ACHN (cell line): ENCODE data around the gene ATG7.
"Not testable (repeated sequence)": the region's sequence is repeated elsewhere in the genome, so short reads cannot be mapped to it uniquely, and the experiment has no call there.

Experiments
- DNase-seq: peaks from one replicate; pipeline ENCODE4 v3.0.0-alpha.2; 2015
- in situ Hi-C: cut with HindIII; loops from 2 replicates; pipeline ENCODE4 v1.10.0; 2017; ENCODE audit warnings: low sequenced_read_pairs, low pct_ligation_motif_present, low pct_unique_long_range_greater_than_20kb

Gene ATG7

DNA sequence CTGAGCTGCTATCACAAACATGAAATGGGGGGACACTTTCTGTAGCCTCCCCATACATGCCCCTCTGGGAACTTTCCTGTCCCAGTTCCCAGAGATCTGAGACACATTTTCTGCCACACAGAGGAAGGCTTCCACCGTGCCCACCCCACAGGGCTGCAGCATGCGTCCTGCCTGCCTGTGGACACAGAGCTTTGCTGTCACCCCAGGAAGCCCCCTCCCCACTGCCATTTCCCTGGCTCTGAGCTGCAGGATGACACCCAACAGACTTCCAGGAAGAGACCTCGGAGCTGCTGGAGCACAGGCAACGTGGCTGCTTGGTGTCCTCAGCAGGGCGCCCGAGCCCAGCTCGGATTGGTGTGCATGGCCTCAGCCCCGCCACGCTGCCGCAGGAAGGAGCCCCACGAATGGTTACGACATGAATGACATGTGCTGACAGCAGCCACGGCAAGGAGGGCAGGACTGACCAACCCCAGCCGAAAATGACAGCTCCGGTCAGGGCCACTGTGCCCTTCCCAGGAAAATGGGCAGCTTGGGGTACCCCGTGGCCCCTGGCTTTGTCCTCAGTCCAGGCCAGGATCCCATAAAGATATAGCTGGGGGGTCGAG, 290.2 kb downstream of the ATG7 start:
- no peak for DNase-seq
- in situ Hi-C loops: no loop called here

DNA sequence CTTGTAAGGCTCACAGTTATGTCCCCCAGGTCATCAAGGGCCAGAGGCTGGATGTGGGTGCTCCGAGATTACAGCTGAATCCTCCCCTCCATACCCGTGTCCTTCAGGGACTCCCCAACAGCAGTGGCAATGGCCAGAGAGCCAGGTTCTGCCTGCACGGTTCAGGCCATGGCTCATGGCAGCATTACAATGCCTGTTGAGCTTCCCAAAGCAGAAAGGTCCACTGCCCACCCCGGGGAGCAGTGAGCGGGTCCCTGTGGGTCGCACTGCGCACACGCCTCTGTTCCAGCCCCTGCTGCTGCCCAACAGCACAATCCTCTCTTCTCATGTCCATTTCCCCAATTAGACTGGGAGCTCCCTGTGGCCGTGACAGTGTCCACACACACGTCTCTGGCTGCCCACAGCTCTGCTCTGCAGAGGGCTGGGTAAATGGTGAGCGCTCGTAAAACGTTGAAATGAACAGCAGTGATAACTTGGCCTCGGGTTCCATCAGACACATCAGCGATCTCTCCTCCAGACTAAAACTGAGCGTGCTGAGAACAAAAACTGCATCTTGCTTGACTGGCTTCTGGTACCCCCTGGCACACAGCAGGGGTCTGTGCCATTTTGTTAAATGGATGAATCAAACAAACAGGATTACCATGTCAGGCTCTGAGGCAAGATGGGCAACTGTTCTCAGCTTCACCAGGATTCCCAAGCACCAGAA, 291.1 kb downstream of the ATG7 start:
- in situ Hi-C loops: no loop called here
- DNase-seq: no peak

DNA sequence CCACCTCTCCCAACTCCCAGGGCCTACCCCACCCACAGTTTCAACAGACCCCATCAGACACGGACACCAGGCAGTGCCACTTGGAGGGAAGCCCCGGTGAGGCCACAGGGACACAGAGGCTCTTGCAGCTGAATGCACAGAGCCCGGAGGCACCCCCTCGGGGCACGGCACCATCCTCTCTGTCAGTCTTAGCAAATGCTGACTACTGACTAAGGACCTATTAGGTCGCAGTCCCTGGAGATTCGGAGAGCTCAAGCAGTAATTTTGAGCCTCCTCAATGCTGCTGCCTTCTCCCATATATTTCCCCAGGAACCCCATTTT, 291.6 kb downstream of the ATG7 start:
- no peak for DNase-seq
- in situ Hi-C loops: no loop called here

DNA sequence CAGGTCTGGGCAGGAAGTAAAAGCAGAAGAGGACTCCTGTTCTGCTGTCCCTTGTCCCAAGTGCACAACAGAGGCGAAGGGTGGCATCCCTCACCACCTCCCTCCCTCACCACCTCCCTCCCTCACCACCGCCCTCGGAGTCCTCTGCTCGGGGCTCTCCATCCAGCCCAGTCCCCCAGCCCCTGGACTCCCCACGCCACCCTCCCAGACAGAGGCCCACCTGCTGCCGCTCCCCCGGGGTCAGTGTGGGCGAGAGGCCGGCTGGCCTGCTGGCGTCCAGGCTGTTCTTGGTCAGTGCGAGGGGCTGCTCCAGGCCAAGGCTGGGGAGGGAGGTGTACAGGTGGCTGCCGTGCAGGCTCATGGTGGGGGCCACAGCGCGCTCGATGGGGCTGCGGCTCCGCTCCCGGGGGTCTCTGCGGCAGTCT, 292.4 kb downstream of the ATG7 start:
- in situ Hi-C loops: no loop called here
- no peak for DNase-seq

DNA sequence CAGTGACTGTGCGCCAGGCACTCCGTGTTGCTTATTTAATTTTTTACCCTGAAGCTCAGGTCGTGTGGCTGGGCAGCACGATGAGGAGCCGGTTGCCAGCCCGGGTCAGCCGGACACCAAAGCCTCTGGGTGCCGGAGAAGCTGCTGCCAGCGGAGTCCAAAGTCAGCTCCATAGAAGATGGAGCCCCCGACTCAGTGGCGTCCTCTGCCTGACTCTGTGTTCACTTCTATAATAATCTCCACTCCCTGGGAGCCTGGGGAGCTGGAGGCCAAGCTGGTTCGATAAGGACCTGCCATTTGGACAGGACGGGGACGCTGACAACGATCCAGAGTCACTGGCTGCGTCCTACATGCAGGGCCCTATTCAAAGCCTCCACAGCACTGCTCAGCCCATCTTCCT, 292.9 kb downstream of the ATG7 start:
- no peak for DNase-seq
- in situ Hi-C loops: no loop called here

DNA sequence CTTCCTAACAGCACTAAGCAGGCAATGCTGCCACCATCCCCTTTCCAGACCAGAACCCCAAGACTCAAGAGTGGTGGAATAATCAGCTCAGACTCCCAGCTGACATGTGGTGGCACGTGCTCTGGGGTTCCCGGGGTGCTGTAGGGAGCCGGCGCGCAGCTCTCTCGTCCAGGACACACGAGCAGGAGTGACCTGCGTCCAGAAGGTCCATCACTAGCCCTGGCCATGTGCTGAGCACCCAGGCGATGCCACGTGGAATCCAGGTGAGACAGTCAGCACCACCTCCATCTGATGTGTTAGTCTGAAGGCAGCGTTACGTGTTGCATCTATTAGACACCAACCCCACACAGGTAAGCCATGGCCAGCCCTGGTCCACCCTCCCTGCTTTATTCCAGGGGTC, 293.3 kb downstream of the ATG7 start:
- in situ Hi-C loops: no loop called here
- no peak for DNase-seq

DNA sequence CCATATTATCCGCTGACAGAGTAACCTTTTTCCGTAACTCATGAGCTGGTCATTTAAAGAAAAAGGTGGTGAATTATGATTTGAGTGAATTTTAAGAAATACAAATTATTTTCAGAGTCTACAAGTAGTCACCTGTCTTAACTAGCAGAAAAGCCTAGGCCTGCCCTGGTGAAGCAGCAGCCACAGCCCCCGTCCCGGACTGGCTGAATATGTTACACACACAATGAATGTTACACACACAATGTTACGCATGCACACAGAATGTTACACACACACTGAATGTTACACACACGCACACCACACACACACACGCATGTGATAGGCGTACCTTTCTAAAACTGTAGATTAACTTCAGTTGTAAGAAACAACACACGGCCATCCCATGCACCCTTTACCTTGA, 293.7 kb downstream of the ATG7 start:
- DNase-seq: no peak
- in situ Hi-C loops: no loop called here

DNA sequence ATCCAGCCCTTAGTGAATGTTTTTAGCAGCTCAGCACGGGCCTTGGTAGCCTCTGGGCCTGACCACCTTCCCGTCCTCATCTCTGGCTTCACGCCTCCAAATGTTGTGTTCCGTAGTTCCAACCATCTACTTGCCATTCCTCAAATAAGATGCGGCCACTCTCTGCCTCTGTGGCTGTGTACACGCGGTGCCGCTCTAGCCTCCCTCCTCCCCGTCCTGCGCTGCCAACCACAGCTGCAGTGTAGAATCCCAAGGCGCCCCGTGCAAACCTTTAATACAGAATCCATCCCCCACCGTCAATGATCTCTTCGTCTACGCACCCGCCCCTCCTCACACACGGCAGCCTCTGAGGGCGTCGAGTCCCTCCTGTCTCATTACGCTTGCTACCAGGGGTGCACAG, 294.3 kb downstream of the ATG7 start:
- in situ Hi-C loops: no loop called here
- no peak for DNase-seq

DNA sequence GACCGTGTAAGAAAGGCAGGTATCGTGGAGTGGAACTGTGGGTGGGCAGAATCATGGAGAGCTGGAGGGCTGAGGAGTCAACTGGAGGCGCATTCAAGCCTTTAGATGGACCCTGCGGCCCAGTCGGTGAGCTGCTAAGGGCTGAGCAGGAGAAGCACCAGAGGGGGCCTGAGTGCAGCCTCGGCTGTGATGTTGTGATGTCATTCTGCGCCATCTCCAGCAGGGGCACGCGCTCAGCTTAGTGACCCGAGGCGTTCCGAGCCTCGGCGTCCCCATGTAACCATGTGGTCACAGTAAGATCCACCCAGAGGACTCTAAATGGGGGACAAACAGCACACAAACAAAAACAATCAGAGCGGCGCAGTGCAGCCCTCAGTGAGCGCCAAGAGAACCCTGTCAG, 294.7 kb downstream of the ATG7 start:
- no peak for DNase-seq
- in situ Hi-C loops: no loop called here

DNA sequence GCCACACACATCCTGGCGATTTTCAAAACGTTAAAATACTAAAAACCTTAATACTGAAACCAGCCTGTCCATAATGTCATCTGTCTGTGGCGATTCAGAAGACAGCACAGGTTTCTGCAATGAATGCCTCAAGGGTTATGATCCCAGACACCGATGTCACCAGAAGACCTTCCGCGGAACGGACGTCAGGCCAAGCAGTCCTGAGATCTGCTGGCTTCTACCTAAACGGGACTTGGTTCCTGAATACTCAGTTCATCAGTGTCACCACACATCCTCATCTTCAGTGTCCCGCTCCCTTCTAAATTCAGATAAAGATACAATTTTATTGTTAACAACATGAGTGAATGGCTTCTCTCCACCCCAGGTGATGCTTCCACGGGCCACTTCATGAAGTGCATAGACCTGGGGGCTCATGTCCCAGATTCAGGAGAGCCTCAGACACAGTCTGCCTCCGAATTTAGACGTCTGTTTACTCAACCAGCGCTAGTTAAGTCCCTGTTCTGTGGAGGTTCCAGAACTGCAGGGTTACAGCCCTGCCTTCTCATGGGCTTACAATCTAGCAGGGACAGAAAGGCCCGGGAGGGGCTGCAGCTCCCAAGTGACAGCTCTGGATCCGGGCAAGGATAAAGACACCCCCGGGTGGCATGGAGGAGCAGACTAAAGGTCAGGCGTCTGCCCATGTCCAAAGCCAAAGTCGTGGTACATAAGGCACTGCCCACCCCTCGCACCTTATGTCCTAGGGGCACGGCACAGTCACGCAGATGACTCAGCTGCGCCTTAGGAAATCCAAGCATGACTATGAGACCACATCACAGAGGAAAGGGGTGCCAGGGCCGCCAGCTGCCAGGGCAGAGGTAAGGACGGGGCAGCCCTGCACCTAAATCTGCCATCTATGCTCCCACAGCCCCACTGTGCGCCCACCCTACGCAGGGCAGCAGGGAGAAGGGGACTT, 295.6 kb downstream of the ATG7 start:
- peak; percentile 81 for DNase-seq
- in situ Hi-C loops: no loop called here

DNA sequence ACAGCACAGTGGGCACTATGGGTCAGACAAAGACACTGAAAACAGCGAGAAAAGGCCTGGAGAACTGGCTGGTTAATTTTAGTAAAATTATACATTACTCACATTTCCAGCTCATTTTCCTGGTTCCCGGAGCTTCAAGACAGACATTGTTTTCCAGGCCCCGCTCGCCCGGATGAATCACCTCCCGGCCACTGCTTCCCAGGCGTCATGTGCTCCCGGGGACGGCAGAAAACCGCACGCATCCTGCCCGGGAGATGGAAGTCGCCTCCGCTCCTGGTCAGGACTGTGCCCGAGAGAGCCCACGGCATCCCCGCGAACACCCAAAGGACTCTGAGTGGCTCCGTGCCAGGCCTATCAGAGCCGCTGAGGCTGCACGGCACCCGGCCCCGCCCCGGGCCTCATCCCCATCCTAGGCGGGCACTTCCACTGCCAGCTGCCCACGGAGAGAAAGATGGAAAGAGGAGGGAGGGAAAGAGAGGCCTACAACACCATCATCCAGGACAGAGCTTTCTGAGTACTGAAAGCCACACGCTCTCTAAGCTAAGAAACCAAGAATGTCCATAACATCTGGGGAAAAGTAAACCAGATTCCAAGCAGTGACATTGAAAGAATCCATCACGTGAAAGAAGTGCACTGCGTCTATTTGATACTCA, 296.4 kb downstream of the ATG7 start:
- in situ Hi-C loops: no loop called here
- peak; percentile 83 for DNase-seq

DNA sequence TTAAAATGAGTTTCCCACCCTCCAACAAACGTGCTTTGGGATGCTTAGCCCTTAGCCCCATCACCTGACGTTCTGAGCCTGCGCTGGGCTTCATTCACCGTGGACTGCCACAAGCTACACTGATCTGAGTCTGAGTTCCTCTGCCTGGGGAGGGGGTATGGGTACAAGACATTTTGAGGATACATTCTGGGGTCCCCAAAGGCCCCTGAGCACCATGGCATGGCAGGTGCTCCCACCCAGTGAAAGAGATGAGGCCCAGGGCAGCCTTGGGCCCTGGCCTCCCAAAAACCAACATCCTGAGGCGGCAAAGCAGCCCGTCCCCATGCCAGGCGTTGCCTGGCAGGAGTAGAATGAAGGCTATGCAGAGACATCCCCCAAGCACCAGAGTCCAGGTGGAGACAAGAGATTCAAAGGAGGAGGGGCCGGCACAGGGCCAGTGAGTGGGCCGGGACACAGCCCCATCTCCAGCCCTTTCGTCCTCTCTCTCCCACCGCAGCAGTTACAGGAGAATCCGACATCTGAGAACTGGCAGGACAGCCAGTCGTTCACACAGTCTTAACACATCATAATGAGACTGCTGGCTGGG, 297.1 kb downstream of the ATG7 start:
- in situ Hi-C loops: no loop called here
- DNase-seq: no peak

DNA sequence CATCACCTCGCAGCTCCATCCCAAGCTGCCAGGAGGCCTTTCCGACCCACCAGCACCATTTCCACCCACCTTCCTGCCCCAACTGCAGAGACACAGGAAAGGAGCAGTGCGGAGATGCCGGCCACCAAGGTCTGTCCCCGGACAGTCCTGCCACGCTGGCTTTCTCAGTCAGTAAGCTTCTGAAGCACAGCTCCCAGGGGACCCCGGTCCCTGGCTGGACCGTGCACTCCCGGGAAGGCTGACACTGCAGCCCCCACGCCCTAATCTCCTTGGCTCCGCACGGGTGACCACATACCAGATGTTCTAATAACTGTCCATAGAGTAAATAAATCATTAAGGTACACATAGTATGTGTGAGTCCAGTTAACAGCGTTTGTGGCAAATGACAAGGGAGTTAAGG, 298.1 kb downstream of the ATG7 start:
- in situ Hi-C loops: no loop called here
- no peak for DNase-seq

DNA sequence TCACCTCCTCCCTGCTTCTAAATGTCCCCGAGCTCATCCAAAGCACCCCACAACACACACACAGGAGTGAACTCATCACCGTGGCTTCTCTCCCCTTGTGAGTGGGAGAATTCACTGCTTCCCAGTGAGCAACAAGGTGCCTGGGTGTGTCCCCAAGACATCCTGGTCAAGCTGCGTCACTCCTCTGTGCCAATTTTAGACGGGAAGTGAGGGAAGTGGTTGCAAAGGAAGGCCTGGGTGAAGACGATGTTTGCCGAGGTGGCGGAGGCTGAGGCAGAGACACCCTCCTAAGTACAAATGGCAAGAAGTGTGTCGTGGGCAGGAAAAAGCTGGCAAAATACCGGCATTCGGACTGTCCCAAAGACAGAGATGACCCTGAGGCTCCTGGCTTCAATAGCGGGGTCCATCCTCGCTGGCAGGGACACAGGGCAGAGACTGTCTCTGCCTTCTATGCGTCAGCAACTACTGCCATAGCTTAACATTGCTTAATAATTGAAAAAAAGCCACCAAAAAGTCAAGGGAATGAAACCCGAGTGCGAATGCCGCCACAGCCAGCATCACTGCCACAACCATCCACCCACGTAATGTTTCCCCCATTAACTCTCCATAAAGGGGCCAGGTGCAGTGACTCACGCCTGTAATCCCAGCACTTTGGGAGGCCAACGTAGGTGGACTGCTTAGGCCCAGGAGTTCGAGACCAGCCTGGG, 298.7 kb downstream of the ATG7 start:
- no peak for DNase-seq
- in situ Hi-C loops: no loop called here

DNA sequence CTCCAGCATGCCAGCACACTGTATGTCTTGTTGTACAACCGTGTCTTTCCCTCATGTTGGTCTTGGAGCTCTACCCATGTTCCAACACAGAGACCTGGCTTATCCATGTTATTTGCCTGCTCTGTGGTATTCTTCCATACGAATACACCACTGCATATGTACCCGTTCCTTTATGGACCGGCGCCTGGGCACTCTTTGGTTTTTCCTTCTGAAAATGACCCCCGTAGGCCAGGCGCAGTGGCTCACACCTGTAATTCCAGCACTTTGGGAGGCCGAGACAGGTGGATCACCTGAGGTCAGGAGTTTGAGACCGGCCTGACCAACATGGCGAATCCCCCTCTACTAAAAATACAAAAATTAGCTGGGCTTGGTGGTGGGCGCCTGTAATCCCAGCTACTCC, 300.5 kb downstream of the ATG7 start:
- in situ Hi-C loops, DNase-seq: not testable (repeated sequence)

DNA sequence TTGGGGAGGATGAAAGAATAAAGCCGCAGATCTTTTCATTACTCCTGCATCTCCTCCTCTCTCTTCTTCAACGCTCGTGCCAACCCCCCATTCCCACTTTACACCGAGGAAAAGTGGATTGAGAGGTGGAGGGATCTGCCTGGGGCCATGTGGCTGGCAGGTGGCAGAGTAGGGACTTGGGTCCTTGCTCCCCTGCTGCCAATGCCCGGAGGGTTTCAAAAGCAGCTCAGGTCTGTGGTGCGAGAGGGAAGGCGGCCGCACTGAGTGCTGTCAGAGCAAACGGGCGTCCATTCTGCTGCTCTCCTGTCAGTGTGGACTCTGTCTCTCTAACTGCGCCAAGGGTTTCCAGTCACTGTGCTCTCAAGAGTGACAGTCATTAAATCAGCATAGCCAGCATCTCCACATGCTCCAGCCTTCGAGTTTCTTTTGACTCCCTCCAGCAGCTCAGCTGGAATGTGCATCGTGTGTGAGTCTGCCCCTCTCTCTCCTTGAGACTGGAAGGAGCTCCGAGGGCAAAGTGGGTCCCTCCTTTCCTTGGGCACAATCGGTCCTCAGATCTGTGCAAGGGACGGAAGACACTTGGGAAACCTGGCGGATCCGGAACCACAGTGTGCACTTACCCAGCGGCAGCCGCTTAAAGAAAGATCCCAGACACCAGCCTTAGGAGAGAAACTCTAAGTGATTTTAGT, 302.9 kb downstream of the ATG7 start:
- in situ Hi-C loops: no loop called here

DNA sequence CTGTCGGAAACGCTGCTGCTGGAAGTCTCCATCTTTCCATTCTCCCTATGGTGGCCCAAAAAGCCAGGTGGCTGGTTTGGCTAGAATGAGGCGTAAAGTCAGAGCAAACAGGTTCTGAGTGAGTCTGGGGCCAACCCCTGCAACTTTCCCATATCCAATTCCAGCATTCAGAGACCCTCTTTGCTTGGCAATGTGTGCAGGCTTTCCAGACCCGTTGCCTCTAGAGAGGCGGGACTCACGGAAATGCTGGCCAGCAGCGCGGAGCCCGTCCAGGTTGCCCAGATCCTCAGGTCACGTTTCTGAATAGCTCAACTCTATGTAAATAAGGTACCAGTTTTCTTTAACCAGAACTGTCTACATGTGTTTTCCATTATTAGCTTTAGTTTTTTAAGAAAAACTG, 303.5 kb downstream of the ATG7 start:
- in situ Hi-C loops: no loop called here
- DNase-seq: no peak

More for the DNA sequence above, 302.9 kb downstream of the ATG7 start:
- no peak for DNase-seq

DNA sequence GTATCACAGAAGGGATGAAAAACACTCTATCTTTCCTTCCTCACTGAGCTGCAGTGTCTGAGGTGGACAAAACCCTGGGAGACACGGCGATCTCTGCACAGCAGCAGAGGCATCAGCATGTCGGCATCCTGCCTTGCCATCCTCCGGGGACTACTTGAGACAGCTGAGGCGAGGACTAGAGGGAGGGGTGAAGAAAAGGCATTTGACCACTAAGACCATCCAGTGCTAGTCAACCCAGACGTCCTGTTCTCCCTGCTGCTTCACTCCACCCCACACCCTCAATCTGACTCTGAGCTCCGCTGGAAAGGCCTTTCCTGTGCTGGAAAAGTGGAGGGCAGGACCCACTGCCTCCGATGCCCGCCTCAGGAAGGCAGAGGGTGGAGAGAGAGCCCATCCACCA, 304.3 kb downstream of the ATG7 start:
- in situ Hi-C loops: no loop called here
- no peak for DNase-seq
